Gastrocnemius medialis (tissue), 4 donors: Measurements from ENCODE around the gene TPO. TPM values are rescaled to one million over a fixed set of nuclear protein-coding genes. Genes with fewer than 3 reads are reported as not detected.
"Not testable (repeated sequence)": the region's sequence is repeated elsewhere in the genome, so short reads cannot be mapped to it uniquely, and the experiment has no call there.

Source experiments
- ATAC-seq, 2 donors: fragments of 150-250 bp; one replicate each; pipeline ENCODE4 v1.9.1; 2016
- DNase-seq, 2 donors: peaks; one replicate each; pipeline ENCODE4 v3.0.0-alpha.2; 2019
- H3K27ac ChIP-seq, 4 donors: fragments of 200-600 bp; sonication (generic); 1 replicate in 1 of 4; 2 replicates in 3 of 4; pipeline ENCODE4 v1.5.1; 2016 to 2018; ENCODE audit warnings: mild to moderate bottlenecking in 2 of 4, moderate library complexity in 1 of 4
- H3K27me3 ChIP-seq, 3 donors: fragments of 200-600 bp; sonication (generic) in 2 of 3; 1 replicate in 1 of 3; 2 replicates in 2 of 3; pipeline versions ENCODE4 v1.5.1 to v1.6.0; 2016 to 2019; ENCODE audit warnings: mild to moderate bottlenecking in 1 of 3, moderate library complexity in 1 of 3
- H3K36me3 ChIP-seq, 2 donors: fragments of 200-600 bp; sonication (generic) in 1 of 2; one replicate each; pipeline ENCODE4 v1.5.1; 2017 to 2018
- H3K4me1 ChIP-seq, 2 donors: fragments of 200-600 bp; sonication (generic) in 1 of 2; one replicate each; pipeline ENCODE4 v1.5.1; 2016 to 2017; ENCODE audit warnings: mild to moderate bottlenecking in 2 of 2
- H3K4me3 ChIP-seq, 4 donors: fragments of 200-600 bp; sonication (generic) in 3 of 4; 1 replicate in 1 of 4; 2 replicates in 3 of 4; pipeline ENCODE4 v1.5.1; 2016 to 2019; ENCODE audit warnings: mild to moderate bottlenecking in 2 of 4
- H3K9me3 ChIP-seq, 3 donors: fragments of 200-600 bp; sonication (generic) in 2 of 3; 1 replicate in 1 of 3; 2 replicates in 2 of 3; pipeline ENCODE4 v1.5.1; 2016 to 2019
- CTCF ChIP-seq, 5 experiments: fragments of 450-650 bp in 3 of 5; fragments of 200-600 bp in 2 of 5; sonication (generic) in 2 of 5; IDR thresholded peaks in 4 of 5; conservative IDR thresholded peaks in 1 of 5; 1 replicate in 4 of 5; 2 replicates in 1 of 5; pipeline ENCODE4 v1.5.1; 2016 to 2019; ENCODE audit warnings: antibody characterized with exemption in 5 of 5, mild to moderate bottlenecking in 3 of 5, moderate library complexity in 3 of 5
- POLR2A ChIP-seq, 2 donors: fragments of 450-650 bp; IDR thresholded peaks; one replicate each; pipeline ENCODE4 v1.6.1; 2017; ENCODE audit warnings: antibody characterized with exemption in 2 of 2, mild to moderate bottlenecking in 2 of 2, moderate library complexity in 2 of 2
- in situ Hi-C, 4 donors: fragments of 200-750 bp; cut with MboI; loops; one replicate each; pipeline versions ENCODE4 v1.15.0 to v1.8.0; 2017; ENCODE audit warnings: low sequenced_read_pairs in 4 of 4
- intact Hi-C: fragments of 100-400 bp; cut with DNase I; formaldehyde crosslinking; loops from one replicate; pipeline ENCODE4 v1.15.1; 2023; ENCODE audit warnings: low total_unique reads
- total RNA-seq, 4 donors: library from RNA; depleted of rRNA; stranded (reverse); fragments of >200 nt; gene quantifications; one replicate each; pipeline versions ENCODE4 v1.1.0 to v1.2.3, GENCODE V29; 2016

The TPO gene
- total RNA-seq, 4 donors from 2014 or later, result 3.3 to 11.6 (median 5.3) TPM

GRCh38 chr2:1377473-1377872, 35.8 kb upstream of the TPO start:
- in situ Hi-C loops, result no loop called here
- DNase-seq (no peak), ATAC-seq (no peak)
- peak overlapping the region in 3 of 4 donors; percentile 8 to 47 (median 28) for H3K4me3 ChIP-seq
- H3K27me3 ChIP-seq, result no peaks in the 10 kb centered on the region
- H3K4me1 ChIP-seq, result no peaks in the 10 kb centered on the region
- no peaks in the 10 kb centered on the region for H3K9me3 ChIP-seq
- H3K27ac ChIP-seq, result no peak overlapping the region
- intact Hi-C loops, result no loop called here
- TF ChIP-seq POLR2A (IDR thresholded peaks at IDR 0.05) (no peak), CTCF (IDR thresholded peaks at IDR 0.05 in 4 of 5, conservative IDR thresholded peaks at IDR 0.05 in 1 of 5) (no peak)
- no peaks in the 10 kb centered on the region for H3K36me3 ChIP-seq

- intact Hi-C loops (no loop called here), in situ Hi-C loops (no loop called here)
- no peak overlapping the region for H3K27ac ChIP-seq
- H3K4me1 ChIP-seq, result no peaks in the 10 kb centered on the region
- no peaks in the 10 kb centered on the region for H3K36me3 ChIP-seq
- DNase-seq (no peak), ATAC-seq (no peak)
- no peaks in the 10 kb centered on the region for H3K9me3 ChIP-seq
- H3K27me3 ChIP-seq, result no peaks in the 10 kb centered on the region
- TF ChIP-seq POLR2A (IDR thresholded peaks at IDR 0.05) (no peak), CTCF (IDR thresholded peaks at IDR 0.05 in 4 of 5, conservative IDR thresholded peaks at IDR 0.05 in 1 of 5) (no peak)
- H3K4me3 ChIP-seq, result no peak overlapping the region
Measured at GRCh38 chr2:1378456-1379150, 34.7 kb upstream of the TPO start.

DNA sequence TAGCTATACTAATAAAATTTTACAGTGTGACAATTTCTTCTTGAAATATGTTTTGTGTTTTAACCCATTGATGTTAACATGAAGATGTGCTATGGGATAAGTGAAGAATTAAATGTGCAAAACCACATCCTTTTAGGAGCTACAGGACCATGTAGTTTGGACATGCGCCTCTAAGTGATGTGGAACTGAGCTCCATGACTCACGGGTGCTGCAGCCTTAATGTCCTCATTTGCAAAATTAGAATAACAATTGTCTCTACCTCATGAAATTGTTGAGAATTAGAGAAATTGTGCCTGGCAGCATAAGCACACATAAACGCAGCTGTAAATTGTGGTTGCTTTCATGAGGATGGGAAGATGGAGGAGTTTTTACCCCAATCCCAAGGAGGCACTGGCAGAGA, 31.6 kb upstream of the TPO start:
- TF ChIP-seq CTCF (IDR thresholded peaks at IDR 0.05 in 4 of 5, conservative IDR thresholded peaks at IDR 0.05 in 1 of 5), result no peak
- TF ChIP-seq POLR2A (IDR thresholded peaks at IDR 0.05), result no peak
- H3K27me3 ChIP-seq, result no peaks in the 10 kb centered on the region
- in situ Hi-C loops (no loop called here), intact Hi-C loops (no loop called here)
- H3K4me3 ChIP-seq, result no peak overlapping the region
- no peak overlapping the region for H3K27ac ChIP-seq
- no peaks in the 10 kb centered on the region for H3K4me1 ChIP-seq
- H3K9me3 ChIP-seq, result no peaks in the 10 kb centered on the region
- H3K36me3 ChIP-seq, result no peaks in the 10 kb centered on the region
- no peak for DNase-seq
- ATAC-seq, result no peak

GRCh38 chr2:1387954-1388725, 25.1 kb upstream of the TPO start:
- H3K4me3 ChIP-seq, result peak overlapping the region in 1 of 4 donors; percentile 15
- H3K4me1 ChIP-seq, ATAC-seq, in situ Hi-C loops, intact Hi-C loops, H3K36me3 ChIP-seq, H3K9me3 ChIP-seq, H3K27me3 ChIP-seq, DNase-seq: not testable (repeated sequence)
- peak overlapping the region in 3 of 4 donors; percentile 38 to 49 (median 39) for H3K27ac ChIP-seq

GRCh38 chr2:1390118-1390517, 23.1 kb upstream of the TPO start:
- intact Hi-C loops, in situ Hi-C loops, H3K36me3 ChIP-seq: not testable (repeated sequence)

More at GRCh38 chr2:1390118-1390517, 23.1 kb upstream of the TPO start:
- ATAC-seq, H3K9me3 ChIP-seq, DNase-seq, H3K27ac ChIP-seq, H3K27me3 ChIP-seq, H3K4me1 ChIP-seq, H3K4me3 ChIP-seq: not testable (repeated sequence)
